ENCODE results near the gene CMIP. TPM values are rescaled to one million over a fixed set of nuclear protein-coding genes. Genes with fewer than 3 reads are reported as not detected.
"Not testable (repeated sequence)": the region's sequence is repeated elsewhere in the genome, so short reads cannot be mapped to it uniquely, and the experiment has no call there.

Gene CMIP
- total RNA-seq, 1 experiment from 2014 or later = 12.7 TPM

DNA sequence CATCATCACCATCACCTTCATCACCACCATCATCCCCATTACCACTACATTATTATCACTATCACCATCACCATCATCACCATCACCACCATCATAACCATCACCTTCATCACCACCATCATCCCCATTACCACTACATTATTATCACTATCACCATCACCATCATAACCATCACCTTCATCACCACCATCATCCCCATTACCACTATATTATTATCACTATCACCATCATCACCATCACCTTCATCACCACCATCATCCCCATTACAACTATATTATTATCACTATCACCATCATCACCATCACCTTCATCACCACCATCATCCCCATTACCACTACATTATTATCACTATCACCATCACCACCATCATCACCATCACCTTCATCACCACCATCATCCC, 132.7 kb downstream of the CMIP start:
- H3K36me3 ChIP-seq (ENCODE audit: insufficient read depth, low read length); H3K4me3 ChIP-seq (ENCODE audit: low read length); H3K27ac ChIP-seq (ENCODE audit: low read length); H4K20me1 ChIP-seq (ENCODE audit: insufficient read depth, low read depth, low read length); DNase-seq; H3K79me2 ChIP-seq (ENCODE audit: low read length); H3K4me1 ChIP-seq (ENCODE audit: low read length); H3K9me3 ChIP-seq (ENCODE audit: low read length); H2AFZ ChIP-seq (ENCODE audit: low read length); H3K4me2 ChIP-seq (ENCODE audit: low read depth, low read length, poor library complexity, severe bottlenecking); H3K9me2 ChIP-seq (replicated peaks; ENCODE audit: insufficient read depth, low read length); H3K9ac ChIP-seq (ENCODE audit: low read length); H3K27me3 ChIP-seq (ENCODE audit: low read length): not testable (repeated sequence)

- Histone ChIP-seq H3K4me3 (ENCODE audit: low read length) (no peak overlapping the region), H2AFZ (ENCODE audit: low read length) (no peak overlapping the region), H3K9me2 (replicated peaks; ENCODE audit: insufficient read depth, low read length) (no peaks in the 10 kb centered on the region), H4K20me1 (ENCODE audit: insufficient read depth, low read depth, low read length) (no peaks in the 10 kb centered on the region), H3K4me1 (ENCODE audit: low read length) (no peaks in the 10 kb centered on the region), H3K36me3 (ENCODE audit: insufficient read depth, low read length) (no peaks in the 10 kb centered on the region), H3K27ac (ENCODE audit: low read length) (no peak overlapping the region), H3K4me2 (ENCODE audit: low read depth, low read length, poor library complexity, severe bottlenecking) (no peak overlapping the region), H3K9me3 (ENCODE audit: low read length) (no peaks in the 10 kb centered on the region), H3K27me3 (ENCODE audit: low read length) (no peaks in the 10 kb centered on the region), H3K9ac (ENCODE audit: low read length) (no peak overlapping the region), H3K79me2 (ENCODE audit: low read length) (no peaks in the 10 kb centered on the region)
- no peak for DNase-seq
Observed at GRCh38 chr16:81578076-81578475, 133.5 kb downstream of the CMIP start.

DNA sequence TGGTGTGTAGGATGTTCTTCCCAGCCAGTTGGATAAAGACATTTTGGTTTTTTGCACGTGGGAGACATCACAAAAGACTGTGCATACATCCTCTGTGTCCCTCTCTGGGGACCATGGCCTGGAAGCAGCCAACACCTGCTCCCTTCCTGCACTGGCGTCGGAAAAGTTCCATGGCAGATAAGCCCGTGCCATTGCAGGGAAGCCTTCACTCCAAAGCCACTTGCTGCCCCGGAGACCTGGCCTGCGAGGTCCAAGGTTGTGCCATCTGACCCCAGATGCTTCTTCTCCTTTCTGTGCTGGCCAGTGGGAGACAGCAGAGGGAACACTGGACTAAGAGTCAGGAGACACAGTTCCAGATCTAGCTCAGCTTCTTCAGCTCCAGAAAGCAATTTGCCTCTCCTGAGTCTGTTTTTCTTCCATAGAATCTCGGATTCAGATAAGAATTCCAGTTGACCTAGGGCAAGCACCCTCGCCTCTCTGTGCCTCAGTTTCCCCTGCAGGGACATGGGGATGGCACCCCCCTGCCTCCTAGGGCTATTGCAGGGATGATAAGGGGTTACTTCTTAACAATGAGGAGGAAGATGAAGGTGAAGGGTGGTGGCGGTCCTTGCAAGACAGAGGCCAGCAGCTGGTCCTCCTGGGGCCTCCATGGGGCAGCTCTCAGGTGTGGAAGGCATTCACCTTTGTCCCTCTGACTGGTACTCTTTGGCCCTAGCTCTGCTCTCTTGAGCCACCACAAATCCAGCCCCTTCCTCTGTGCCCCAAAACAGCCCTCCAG, 134.2 kb downstream of the CMIP start:
- no peak overlapping the region for H2AFZ ChIP-seq (ENCODE audit: low read length)
- H3K9me2 ChIP-seq (replicated peaks; ENCODE audit: insufficient read depth, low read length) = no peaks in the 10 kb centered on the region
- no peak overlapping the region for H3K4me2 ChIP-seq (ENCODE audit: low read depth, low read length, poor library complexity, severe bottlenecking)
- H4K20me1 ChIP-seq (ENCODE audit: insufficient read depth, low read depth, low read length) = no peaks in the 10 kb centered on the region
- H3K27me3 ChIP-seq (ENCODE audit: low read length) = no peaks in the 10 kb centered on the region
- H3K36me3 ChIP-seq (ENCODE audit: insufficient read depth, low read length) = no peaks in the 10 kb centered on the region
- no peak for DNase-seq
- H3K4me1 ChIP-seq (ENCODE audit: low read length) = no peaks in the 10 kb centered on the region
- no peak overlapping the region for H3K4me3 ChIP-seq (ENCODE audit: low read length)
- no peak overlapping the region for H3K27ac ChIP-seq (ENCODE audit: low read length)
- no peak overlapping the region for H3K9ac ChIP-seq (ENCODE audit: low read length)
- H3K79me2 ChIP-seq (ENCODE audit: low read length) = no peaks in the 10 kb centered on the region
- H3K9me3 ChIP-seq (ENCODE audit: low read length) = no peaks in the 10 kb centered on the region

- no peaks in the 10 kb centered on the region for H3K79me2 ChIP-seq (ENCODE audit: low read length)
- H3K27me3 ChIP-seq (ENCODE audit: low read length) = no peaks in the 10 kb centered on the region
- no peak for DNase-seq
- no peaks in the 10 kb centered on the region for H3K36me3 ChIP-seq (ENCODE audit: insufficient read depth, low read length)
- H3K4me3 ChIP-seq (ENCODE audit: low read length) = no peak overlapping the region
- H3K9me2 ChIP-seq (replicated peaks; ENCODE audit: insufficient read depth, low read length) = no peaks in the 10 kb centered on the region
- H3K4me1 ChIP-seq (ENCODE audit: low read length) = no peaks in the 10 kb centered on the region
- no peak overlapping the region for H2AFZ ChIP-seq (ENCODE audit: low read length)
- H3K9ac ChIP-seq (ENCODE audit: low read length) = no peak overlapping the region
- no peaks in the 10 kb centered on the region for H3K9me3 ChIP-seq (ENCODE audit: low read length)
- H3K4me2 ChIP-seq (ENCODE audit: low read depth, low read length, poor library complexity, severe bottlenecking) = no peak overlapping the region
- no peak overlapping the region for H3K27ac ChIP-seq (ENCODE audit: low read length)
- peaks cover 5% of the 10 kb centered on the region; the same call in 1 of the 2 replicates for H4K20me1 ChIP-seq (ENCODE audit: insufficient read depth, low read depth, low read length)
Observed at GRCh38 chr16:81581107-81581506, 136.5 kb downstream of the CMIP start.

- Histone ChIP-seq H3K27me3 (ENCODE audit: low read length) (no peaks in the 10 kb centered on the region), H2AFZ (ENCODE audit: low read length) (no peak overlapping the region), H3K36me3 (ENCODE audit: insufficient read depth, low read length) (no peaks in the 10 kb centered on the region), H3K9me2 (replicated peaks; ENCODE audit: insufficient read depth, low read length) (no peaks in the 10 kb centered on the region), H3K9me3 (ENCODE audit: low read length) (no peaks in the 10 kb centered on the region), H3K9ac (ENCODE audit: low read length) (no peak overlapping the region), H3K27ac (ENCODE audit: low read length) (no peak overlapping the region), H3K79me2 (ENCODE audit: low read length) (no peaks in the 10 kb centered on the region), H4K20me1 (ENCODE audit: insufficient read depth, low read depth, low read length) (peaks cover 10% of the 10 kb centered on the region; the same call in 1 of the 2 replicates), H3K4me3 (ENCODE audit: low read length) (no peak overlapping the region), H3K4me2 (ENCODE audit: low read depth, low read length, poor library complexity, severe bottlenecking) (no peak overlapping the region), H3K4me1 (ENCODE audit: low read length) (no peaks in the 10 kb centered on the region)
- no peak for DNase-seq
Observed at GRCh38 chr16:81582655-81583441, 138.2 kb downstream of the CMIP start.

GRCh38 chr16:81583893-81584631, 139.5 kb downstream of the CMIP start:
- Histone ChIP-seq H3K4me2 (ENCODE audit: low read depth, low read length, poor library complexity, severe bottlenecking) (no peak overlapping the region), H3K36me3 (ENCODE audit: insufficient read depth, low read length) (no peaks in the 10 kb centered on the region), H3K9me2 (replicated peaks; ENCODE audit: insufficient read depth, low read length) (no peaks in the 10 kb centered on the region), H3K27ac (ENCODE audit: low read length) (no peak overlapping the region), H3K9ac (ENCODE audit: low read length) (no peak overlapping the region), H3K4me3 (ENCODE audit: low read length) (no peak overlapping the region), H4K20me1 (ENCODE audit: insufficient read depth, low read depth, low read length) (peaks cover 14% of the 10 kb centered on the region; the same call in 1 of the 2 replicates), H3K4me1 (ENCODE audit: low read length) (no peaks in the 10 kb centered on the region), H3K9me3 (ENCODE audit: low read length) (no peaks in the 10 kb centered on the region), H3K79me2 (ENCODE audit: low read length) (no peaks in the 10 kb centered on the region), H2AFZ (ENCODE audit: low read length) (no peak overlapping the region), H3K27me3 (ENCODE audit: low read length) (no peaks in the 10 kb centered on the region)
- no peak for DNase-seq

DNA sequence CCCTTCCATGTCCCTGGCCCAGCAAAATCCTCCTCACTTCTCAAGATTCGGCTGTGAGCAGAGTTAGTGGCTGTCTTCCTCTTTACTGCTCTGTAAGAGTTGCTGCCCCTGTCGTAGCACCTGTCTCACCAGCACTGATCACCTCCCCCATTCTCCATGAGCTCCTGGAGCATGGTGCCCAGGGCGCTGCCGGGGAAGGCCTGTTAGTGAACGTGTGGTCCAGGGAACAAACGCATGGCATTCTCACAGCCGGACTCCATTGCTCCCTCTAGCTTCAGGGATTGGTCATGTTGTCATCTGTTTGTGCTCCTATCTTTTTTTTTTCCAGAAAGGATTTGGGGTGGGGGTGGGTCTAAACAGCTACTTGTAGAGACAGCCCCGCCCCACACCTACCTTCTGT, 141.2 kb downstream of the CMIP start:
- H3K27me3 ChIP-seq (ENCODE audit: low read length) = no peaks in the 10 kb centered on the region
- no peak overlapping the region for H3K4me3 ChIP-seq (ENCODE audit: low read length)
- no peaks in the 10 kb centered on the region for H3K36me3 ChIP-seq (ENCODE audit: insufficient read depth, low read length)
- no peak overlapping the region for H3K4me2 ChIP-seq (ENCODE audit: low read depth, low read length, poor library complexity, severe bottlenecking)
- H2AFZ ChIP-seq (ENCODE audit: low read length) = no peak overlapping the region
- peaks cover 19% of the 10 kb centered on the region; the same call in 1 of the 2 replicates for H4K20me1 ChIP-seq (ENCODE audit: insufficient read depth, low read depth, low read length)
- H3K4me1 ChIP-seq (ENCODE audit: low read length) = no peaks in the 10 kb centered on the region
- no peaks in the 10 kb centered on the region for H3K9me2 ChIP-seq (replicated peaks; ENCODE audit: insufficient read depth, low read length)
- DNase-seq = no peak
- no peaks in the 10 kb centered on the region for H3K9me3 ChIP-seq (ENCODE audit: low read length)
- H3K9ac ChIP-seq (ENCODE audit: low read length) = no peak overlapping the region
- no peaks in the 10 kb centered on the region for H3K79me2 ChIP-seq (ENCODE audit: low read length)
- no peak overlapping the region for H3K27ac ChIP-seq (ENCODE audit: low read length)

DNA sequence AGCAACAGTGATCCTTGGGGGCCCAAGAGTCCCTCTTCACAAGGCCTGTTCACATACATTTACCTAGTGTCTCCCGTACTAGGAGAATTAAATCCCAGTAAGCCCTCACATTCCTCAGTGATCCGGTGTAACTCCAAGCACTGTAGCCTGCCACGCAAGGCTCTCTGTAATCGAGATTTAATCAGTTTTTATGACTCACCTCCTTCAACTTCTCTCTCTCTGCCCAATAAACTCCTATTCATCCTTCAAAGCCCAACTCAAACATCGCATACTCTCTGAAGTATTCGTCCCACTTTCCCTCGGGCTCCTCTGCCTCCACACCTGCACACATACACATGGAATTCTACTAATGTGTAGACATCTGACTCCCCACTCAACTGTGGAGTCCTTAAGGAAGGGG, 141.8 kb downstream of the CMIP start:
- peaks cover 19% of the 10 kb centered on the region; the same call in 1 of the 2 replicates for H4K20me1 ChIP-seq (ENCODE audit: insufficient read depth, low read depth, low read length)
- H3K79me2 ChIP-seq (ENCODE audit: low read length) = no peaks in the 10 kb centered on the region
- no peaks in the 10 kb centered on the region for H3K27me3 ChIP-seq (ENCODE audit: low read length)
- H3K9me2 ChIP-seq (replicated peaks; ENCODE audit: insufficient read depth, low read length) = no peaks in the 10 kb centered on the region
- H3K9me3 ChIP-seq (ENCODE audit: low read length) = no peaks in the 10 kb centered on the region
- H3K4me2 ChIP-seq (ENCODE audit: low read depth, low read length, poor library complexity, severe bottlenecking) = no peak overlapping the region
- no peak for DNase-seq
- H3K36me3 ChIP-seq (ENCODE audit: insufficient read depth, low read length) = no peaks in the 10 kb centered on the region
- no peak overlapping the region for H3K9ac ChIP-seq (ENCODE audit: low read length)
- H3K4me1 ChIP-seq (ENCODE audit: low read length) = no peaks in the 10 kb centered on the region
- H2AFZ ChIP-seq (ENCODE audit: low read length) = no peak overlapping the region
- no peak overlapping the region for H3K4me3 ChIP-seq (ENCODE audit: low read length)
- no peak overlapping the region for H3K27ac ChIP-seq (ENCODE audit: low read length)
